ENCODE data around the gene RHOT2.

Gene RHOT2

DNA sequence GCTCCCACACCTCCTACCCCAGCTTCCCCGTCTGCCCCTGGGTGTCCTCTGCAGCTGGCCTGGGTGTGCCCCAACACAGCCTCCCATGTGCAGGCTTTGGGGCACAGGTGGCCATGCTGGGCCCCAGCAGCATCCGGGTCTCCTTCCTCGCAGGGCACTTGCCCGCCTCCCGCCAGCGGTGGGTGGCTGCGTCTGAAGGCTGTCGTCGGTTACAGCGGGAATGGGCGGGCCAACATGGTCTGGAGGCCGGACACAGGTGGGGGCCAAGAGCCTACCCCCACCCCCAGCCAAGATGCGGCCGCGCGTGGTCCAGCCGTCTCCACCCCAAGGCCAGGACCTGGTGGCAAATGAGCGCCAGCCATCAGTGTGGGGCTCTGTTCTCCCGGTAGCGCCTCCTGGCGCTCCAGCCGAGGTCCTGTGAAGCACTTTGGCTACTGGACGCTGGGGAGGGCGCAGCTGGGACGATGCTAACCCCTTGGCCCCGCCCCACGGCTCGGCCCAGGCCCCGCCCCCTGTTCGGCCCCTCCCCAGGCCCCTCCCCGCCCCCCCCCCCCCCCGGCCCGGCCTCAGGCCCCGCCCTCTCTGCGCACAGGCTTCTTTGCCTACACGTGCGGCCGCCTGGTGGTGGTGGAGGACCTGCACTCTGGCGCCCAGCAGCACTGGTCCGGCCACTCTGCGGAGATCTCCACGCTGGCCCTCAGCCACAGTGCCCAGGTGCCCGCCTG is 7.3 kb upstream of the RHOT2 start:
- Histone ChIP-seq H3K9me3 (ENCODE audit: low read length) (no peaks in the 10 kb centered on the region), H2AFZ (ENCODE audit: low read depth, low read length) (no peak overlapping the region), H3K4me3 (ENCODE audit: low read length) (no peak overlapping the region), H3K4me1 (ENCODE audit: insufficient read depth, low read length) (peaks cover 2% of the 10 kb centered on the region), H3K36me3 (ENCODE audit: insufficient read depth, low read length) (peaks cover 41% of the 10 kb centered on the region), H3K27me3 (ENCODE audit: insufficient read depth, low read length) (no peaks in the 10 kb centered on the region)

DNA sequence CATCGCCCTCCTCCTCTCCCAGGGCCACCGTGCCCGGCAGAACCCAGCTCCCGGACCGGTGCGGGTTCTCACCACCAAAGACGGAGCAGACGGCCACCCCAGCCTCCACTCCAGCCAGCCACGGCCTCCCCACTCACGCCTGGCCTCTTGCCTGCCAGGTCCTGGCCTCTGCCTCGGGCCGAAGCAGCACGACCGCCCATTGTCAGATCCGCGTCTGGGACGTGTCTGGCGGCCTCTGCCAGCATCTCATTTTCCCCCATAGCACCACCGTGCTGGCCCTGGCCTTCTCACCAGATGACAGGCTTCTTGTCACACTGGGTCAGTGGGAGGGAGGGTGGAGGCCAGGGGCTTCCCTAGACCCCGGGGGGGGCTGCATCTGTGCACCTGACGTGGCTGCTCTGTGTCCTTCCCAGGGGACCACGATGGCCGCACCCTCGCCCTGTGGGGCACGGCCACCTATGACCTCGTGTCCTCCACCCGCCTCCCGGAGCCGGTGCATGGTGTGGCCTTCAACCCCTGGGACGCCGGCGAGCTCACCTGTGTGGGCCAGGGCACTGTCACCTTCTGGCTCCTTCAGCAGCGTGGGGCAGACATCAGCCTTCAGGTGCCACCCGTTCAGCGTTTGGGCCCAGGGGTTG is 6.6 kb upstream of the RHOT2 start:
- H3K36me3 ChIP-seq (ENCODE audit: insufficient read depth, low read length), result peaks cover 41% of the 10 kb centered on the region
- H2AFZ ChIP-seq (ENCODE audit: low read depth, low read length), result no peak overlapping the region
- peaks cover 2% of the 10 kb centered on the region for H3K4me1 ChIP-seq (ENCODE audit: insufficient read depth, low read length)
- H3K4me3 ChIP-seq (ENCODE audit: low read length), result no peak overlapping the region
- H3K9me3 ChIP-seq (ENCODE audit: low read length), result no peaks in the 10 kb centered on the region
- no peaks in the 10 kb centered on the region for H3K27me3 ChIP-seq (ENCODE audit: insufficient read depth, low read length)

DNA sequence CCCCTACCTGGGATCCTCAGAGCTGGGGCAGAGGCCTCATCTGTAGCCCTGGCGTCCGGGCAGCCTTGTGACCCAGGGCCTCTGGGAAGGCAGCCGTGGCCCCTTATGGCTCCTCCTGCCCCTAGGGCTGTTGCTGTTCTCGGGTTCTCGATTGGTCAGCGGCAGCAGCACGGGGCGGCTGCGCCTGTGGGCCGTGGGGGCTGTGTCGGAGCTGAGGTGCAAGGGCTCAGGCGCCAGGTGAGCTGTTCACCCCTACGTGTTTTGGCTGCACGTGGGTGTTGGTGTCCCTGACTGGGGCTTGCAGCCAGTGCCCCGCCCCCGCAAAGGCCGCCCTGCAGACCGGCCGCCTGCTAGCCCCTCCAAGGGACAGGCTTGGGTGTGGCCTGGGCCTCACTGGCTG is 5.8 kb upstream of the RHOT2 start:
- no peaks in the 10 kb centered on the region for H3K27me3 ChIP-seq (ENCODE audit: insufficient read depth, low read length)
- no peak overlapping the region for H2AFZ ChIP-seq (ENCODE audit: low read depth, low read length)
- peaks cover 2% of the 10 kb centered on the region for H3K4me1 ChIP-seq (ENCODE audit: insufficient read depth, low read length)
- H3K36me3 ChIP-seq (ENCODE audit: insufficient read depth, low read length), result peaks cover 34% of the 10 kb centered on the region
- H3K9me3 ChIP-seq (ENCODE audit: low read length), result no peaks in the 10 kb centered on the region
- H3K4me3 ChIP-seq (ENCODE audit: low read length), result no peak overlapping the region

DNA sequence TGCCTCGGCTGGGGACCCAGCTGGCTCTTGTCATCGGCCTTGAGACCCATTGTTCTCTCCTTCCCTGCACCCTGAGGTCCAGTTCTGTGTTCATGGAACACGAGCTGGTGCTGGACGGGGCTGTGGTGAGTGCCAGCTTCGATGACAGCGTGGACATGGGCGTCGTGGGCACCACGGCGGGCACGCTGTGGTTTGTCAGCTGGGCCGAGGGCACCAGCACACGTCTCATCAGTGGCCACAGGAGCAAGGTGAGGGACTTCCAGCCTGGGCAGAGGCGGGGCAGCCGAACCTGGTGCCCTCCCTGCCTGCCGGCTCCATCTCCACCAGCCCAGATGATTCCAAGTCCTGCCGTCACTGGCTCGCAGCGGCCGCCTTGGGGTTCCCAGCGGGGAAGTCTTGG is 5.3 kb upstream of the RHOT2 start:
- H3K36me3 ChIP-seq (ENCODE audit: insufficient read depth, low read length), result peaks cover 31% of the 10 kb centered on the region
- H3K27me3 ChIP-seq (ENCODE audit: insufficient read depth, low read length), result no peaks in the 10 kb centered on the region
- no peaks in the 10 kb centered on the region for H3K9me3 ChIP-seq (ENCODE audit: low read length)
- H2AFZ ChIP-seq (ENCODE audit: low read depth, low read length), result no peak overlapping the region
- no peak overlapping the region for H3K4me3 ChIP-seq (ENCODE audit: low read length)
- H3K4me1 ChIP-seq (ENCODE audit: insufficient read depth, low read length), result peaks cover 6% of the 10 kb centered on the region

DNA sequence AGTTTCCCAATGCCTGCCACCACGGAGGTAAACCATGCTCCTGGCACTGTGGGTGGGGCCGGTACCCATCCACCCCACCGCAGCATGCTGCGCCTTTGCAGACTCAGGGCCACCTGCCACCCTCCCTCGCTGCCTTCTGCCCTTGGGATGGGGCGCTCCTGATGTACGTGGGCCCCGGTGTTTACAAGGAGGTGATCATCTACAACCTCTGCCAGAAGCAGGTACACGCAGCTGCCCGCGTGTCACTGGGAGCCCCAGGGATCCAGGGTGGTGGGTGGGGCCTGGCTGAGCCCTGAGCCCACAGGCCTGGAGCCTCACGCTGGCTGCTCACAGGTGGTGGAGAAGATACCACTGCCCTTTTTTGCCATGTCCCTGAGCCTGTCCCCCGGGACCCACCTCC is 1.4 kb upstream of the RHOT2 start:
- H3K27me3 ChIP-seq (ENCODE audit: insufficient read depth, low read length), result no peaks in the 10 kb centered on the region
- no peaks in the 10 kb centered on the region for H3K9me3 ChIP-seq (ENCODE audit: low read length)
- peaks cover 30% of the 10 kb centered on the region for H3K36me3 ChIP-seq (ENCODE audit: insufficient read depth, low read length)
- H2AFZ ChIP-seq (ENCODE audit: low read depth, low read length), result no peak overlapping the region
- H3K4me3 ChIP-seq (ENCODE audit: low read length), result no peak overlapping the region
- peaks cover 11% of the 10 kb centered on the region for H3K4me1 ChIP-seq (ENCODE audit: insufficient read depth, low read length)

DNA sequence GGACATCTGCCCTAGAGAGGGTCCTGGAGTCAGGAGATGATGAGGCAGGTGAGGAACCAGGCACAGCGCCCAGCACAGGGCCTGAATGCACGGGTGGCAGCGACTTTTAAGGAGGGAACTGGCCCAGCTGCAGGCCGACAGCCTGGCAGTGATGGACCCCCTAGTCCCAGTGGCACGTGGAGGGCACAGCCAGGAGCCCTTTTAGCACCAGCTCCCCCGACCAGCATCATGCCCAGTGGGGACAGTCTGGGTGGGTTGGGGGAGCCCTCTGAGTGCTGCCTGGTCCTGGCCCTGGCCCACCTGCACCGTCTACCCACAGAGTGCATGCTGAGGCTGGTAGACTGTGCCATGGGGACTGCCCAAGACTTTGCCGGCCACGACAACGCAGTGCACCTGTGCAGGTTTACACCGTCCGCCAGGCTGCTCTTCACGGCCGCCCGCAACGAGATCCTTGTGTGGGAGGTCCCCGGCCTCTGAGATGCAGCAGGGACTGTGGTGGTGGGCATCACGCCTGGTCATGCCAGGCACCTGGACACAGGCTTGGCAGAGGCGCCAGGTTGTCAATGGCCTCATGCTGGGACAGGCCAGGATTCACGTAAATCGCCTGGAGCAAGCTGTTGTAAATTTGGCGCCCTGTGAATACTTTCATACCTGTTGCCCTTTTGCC is 686 bp upstream of the RHOT2 start:
- no peaks in the 10 kb centered on the region for H3K27me3 ChIP-seq (ENCODE audit: insufficient read depth, low read length)
- H3K9me3 ChIP-seq (ENCODE audit: low read length), result no peaks in the 10 kb centered on the region
- H3K4me1 ChIP-seq (ENCODE audit: insufficient read depth, low read length), result peaks cover 11% of the 10 kb centered on the region
- H2AFZ ChIP-seq (ENCODE audit: low read depth, low read length), result peak overlapping the region; percentile 31
- no peak overlapping the region for H3K4me3 ChIP-seq (ENCODE audit: low read length)
- H3K36me3 ChIP-seq (ENCODE audit: insufficient read depth, low read length), result peaks cover 31% of the 10 kb centered on the region

DNA sequence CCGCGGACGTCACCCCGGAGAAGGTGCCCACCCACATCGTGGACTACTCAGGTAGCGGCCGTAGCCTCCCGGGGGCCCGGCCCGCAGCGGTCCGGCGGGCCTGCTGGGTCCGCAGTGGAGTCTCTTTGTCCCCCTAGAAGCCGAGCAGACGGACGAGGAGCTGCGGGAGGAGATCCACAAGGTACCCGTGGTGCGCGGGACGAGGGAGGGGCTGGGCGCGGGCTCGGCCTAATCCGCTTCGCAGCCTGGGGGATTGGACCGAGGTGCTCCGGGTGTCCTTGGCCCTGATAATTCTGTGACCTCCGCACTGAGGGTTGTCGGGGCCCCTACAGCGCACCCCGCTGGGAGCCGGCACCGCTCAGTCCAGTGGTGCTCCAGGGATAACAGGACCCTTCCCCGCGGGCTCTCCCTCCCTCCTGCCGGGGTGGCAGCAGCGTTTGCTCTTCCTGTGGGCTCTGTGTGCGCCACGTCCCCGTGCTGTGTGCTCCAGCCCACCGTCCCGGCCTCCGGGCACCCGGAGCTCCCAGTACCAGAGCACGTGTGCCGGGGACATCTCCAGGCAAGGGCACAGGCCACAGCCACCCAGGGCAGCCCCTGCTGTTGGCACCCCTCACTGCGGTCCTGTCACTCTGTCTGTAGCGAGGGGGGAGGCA is 713 bp downstream of the RHOT2 start:
- Histone ChIP-seq H2AFZ (ENCODE audit: low read depth, low read length) (no peak overlapping the region), H3K27me3 (ENCODE audit: insufficient read depth, low read length) (no peaks in the 10 kb centered on the region), H3K4me3 (ENCODE audit: low read length) (peak overlapping the region; percentile 92), H3K4me1 (ENCODE audit: insufficient read depth, low read length) (peaks cover 11% of the 10 kb centered on the region), H3K9me3 (ENCODE audit: low read length) (no peaks in the 10 kb centered on the region), H3K36me3 (ENCODE audit: insufficient read depth, low read length) (peaks cover 44% of the 10 kb centered on the region)

DNA sequence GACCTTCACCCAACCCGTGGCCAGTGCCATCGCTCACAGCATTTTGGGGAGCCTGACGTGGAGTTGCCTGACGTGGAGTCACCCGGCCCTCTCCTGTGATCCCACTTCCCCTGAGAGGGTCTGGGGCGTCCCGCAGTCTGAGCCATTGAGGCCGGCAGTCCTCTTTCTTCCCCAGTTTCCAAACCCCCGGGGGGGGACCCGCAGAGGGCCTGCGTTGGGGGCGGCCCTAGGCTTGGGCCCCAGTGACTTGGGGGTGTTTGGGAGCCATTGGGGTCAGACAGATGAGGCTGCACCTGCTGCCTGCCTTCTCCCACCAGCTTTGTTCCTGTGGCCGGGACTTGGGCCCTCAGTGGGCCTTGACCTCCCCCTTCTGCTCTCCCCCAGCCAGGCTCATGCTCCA is 1.7 kb downstream of the RHOT2 start:
- H3K9me3 ChIP-seq (ENCODE audit: low read length), result no peaks in the 10 kb centered on the region
- H3K27me3 ChIP-seq (ENCODE audit: insufficient read depth, low read length), result no peaks in the 10 kb centered on the region
- no peak overlapping the region for H3K4me3 ChIP-seq (ENCODE audit: low read length)
- H2AFZ ChIP-seq (ENCODE audit: low read depth, low read length), result no peak overlapping the region
- peaks cover 52% of the 10 kb centered on the region for H3K36me3 ChIP-seq (ENCODE audit: insufficient read depth, low read length)
- H3K4me1 ChIP-seq (ENCODE audit: insufficient read depth, low read length), result peaks cover 11% of the 10 kb centered on the region

DNA sequence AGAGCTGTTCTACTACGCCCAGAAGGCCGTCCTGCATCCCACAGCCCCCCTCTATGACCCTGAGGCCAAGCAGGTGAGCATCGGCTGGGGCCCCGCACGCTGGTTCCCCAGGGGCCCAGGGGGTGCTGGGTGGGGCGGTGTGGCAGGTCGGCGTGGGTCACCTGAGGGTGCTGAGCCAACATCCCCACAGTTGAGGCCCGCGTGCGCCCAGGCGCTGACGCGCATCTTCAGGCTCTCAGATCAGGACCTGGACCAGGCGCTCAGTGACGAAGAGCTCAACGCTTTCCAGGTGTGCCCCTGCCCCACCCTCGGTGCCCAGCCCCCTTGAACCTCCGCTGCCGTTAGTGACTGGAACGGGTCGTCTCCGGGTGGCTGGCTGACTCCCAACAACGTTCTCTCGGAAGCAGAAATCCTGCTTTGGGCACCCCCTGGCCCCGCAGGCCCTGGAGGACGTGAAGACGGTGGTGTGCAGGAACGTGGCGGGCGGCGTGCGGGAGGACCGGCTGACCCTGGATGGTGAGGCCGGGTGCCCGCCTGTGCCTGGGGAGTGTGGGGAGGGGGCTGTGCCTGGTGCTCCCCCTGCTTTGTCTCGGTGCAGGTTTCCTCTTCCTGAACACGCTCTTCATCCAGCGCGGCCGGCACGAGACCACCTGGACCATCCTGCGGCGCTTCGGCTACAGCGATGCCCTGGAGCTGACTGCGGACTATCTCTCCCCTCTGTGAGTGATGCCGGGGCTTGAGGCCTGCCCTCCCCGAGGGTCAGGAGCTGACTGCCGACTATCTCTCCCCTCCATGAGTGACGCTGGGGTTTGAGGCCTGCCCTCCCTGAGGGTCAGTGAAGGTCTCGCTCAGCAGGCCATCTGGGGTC is 2.8 kb downstream of the RHOT2 start:
- no peaks in the 10 kb centered on the region for H3K9me3 ChIP-seq (ENCODE audit: low read length)
- H2AFZ ChIP-seq (ENCODE audit: low read depth, low read length), result no peak overlapping the region
- H3K4me1 ChIP-seq (ENCODE audit: insufficient read depth, low read length), result peaks cover 11% of the 10 kb centered on the region
- H3K4me3 ChIP-seq (ENCODE audit: low read length), result no peak overlapping the region
- peaks cover 52% of the 10 kb centered on the region for H3K36me3 ChIP-seq (ENCODE audit: insufficient read depth, low read length)
- no peaks in the 10 kb centered on the region for H3K27me3 ChIP-seq (ENCODE audit: insufficient read depth, low read length)

DNA sequence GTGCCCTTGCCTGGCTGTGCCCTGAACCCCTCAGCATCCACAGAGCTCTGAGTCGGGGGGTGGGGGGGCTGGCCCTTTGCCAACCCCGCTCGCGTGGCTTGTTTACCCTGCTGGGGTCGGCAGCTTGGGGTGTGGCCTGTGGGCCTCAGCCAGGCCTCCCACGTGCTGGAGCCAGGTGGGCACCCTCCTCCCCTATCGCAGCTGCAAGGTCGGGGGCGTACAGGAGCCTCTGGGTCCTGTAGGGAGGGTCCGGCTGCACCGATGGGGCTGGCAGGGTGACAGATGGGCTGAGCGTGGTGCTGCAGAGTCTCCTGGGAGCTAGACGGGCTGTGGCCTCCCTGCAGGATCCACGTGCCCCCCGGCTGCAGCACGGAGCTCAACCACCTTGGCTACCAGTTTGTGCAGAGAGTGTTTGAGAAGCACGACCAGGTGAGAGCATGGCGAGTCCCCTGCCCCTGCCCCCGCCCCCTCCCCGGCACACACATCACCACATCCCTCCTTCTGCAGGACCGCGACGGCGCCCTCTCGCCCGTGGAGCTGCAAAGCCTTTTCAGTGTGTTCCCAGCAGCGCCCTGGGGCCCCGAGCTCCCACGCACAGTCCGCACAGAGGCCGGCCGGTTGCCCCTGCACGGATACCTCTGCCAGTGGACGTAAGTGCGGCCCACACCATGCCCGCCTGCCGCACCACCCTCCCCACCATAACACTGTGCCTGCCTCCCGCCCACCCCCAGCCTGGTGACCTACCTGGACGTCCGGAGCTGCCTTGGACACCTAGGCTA is 3.6 kb downstream of the RHOT2 start:
- Histone ChIP-seq H3K4me3 (ENCODE audit: low read length) (no peak overlapping the region), H3K36me3 (ENCODE audit: insufficient read depth, low read length) (peaks cover 52% of the 10 kb centered on the region)

DNA sequence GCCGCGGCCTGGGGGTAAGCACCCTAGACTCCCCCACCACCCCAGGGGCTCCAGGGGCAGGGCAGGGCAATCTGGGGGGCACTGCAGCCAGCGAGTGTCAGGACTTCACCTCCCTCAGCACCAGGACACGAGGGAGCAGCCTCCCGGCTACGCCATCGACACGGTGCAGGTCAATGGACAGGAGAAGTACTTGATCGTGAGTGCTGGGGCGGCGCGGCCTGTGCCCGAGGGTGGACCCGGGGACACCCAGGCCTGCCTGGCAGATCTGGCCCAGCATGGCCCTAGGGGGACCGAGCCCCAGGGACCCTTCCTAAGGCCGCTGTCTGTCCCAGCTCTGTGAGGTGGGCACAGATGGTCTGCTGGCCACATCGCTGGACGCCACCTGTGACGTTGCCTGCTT is 4.4 kb downstream of the RHOT2 start:
- peaks cover 10% of the 10 kb centered on the region for H3K4me1 ChIP-seq (ENCODE audit: insufficient read depth, low read length)
- H2AFZ ChIP-seq (ENCODE audit: low read depth, low read length), result no peak overlapping the region
- H3K27me3 ChIP-seq (ENCODE audit: insufficient read depth, low read length), result no peaks in the 10 kb centered on the region
- H3K4me3 ChIP-seq (ENCODE audit: low read length), result no peak overlapping the region
- no peaks in the 10 kb centered on the region for H3K9me3 ChIP-seq (ENCODE audit: low read length)
- peaks cover 52% of the 10 kb centered on the region for H3K36me3 ChIP-seq (ENCODE audit: insufficient read depth, low read length)

More for the DNA sequence above, 3.6 kb downstream of the RHOT2 start:
- Histone ChIP-seq H3K9me3 (ENCODE audit: low read length) (no peaks in the 10 kb centered on the region), H2AFZ (ENCODE audit: low read depth, low read length) (no peak overlapping the region), H3K4me1 (ENCODE audit: insufficient read depth, low read length) (peaks cover 11% of the 10 kb centered on the region), H3K27me3 (ENCODE audit: insufficient read depth, low read length) (no peaks in the 10 kb centered on the region)

DNA sequence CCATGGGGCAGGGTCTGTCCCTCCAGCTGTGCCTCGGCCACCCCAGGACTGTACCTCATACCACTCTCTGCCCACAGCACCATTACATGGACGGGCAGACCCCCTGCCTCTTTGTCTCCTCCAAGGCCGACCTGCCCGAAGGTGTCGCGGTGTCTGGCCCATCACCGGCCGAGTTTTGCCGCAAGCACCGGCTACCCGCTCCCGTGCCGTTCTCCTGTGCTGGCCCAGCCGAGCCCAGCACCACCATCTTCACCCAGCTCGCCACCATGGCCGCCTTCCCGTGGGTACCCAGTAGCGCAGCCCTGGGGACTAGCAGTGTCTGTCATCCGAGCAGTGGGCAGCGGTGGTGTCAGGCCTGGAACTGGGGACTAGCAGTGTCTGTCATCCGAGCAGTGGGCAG is 4.9 kb downstream of the RHOT2 start:
- H3K4me3 ChIP-seq (ENCODE audit: low read length), result no peak overlapping the region

More for the DNA sequence above, 4.9 kb downstream of the RHOT2 start:
- H3K36me3 ChIP-seq (ENCODE audit: insufficient read depth, low read length), result peaks cover 52% of the 10 kb centered on the region
- no peaks in the 10 kb centered on the region for H3K27me3 ChIP-seq (ENCODE audit: insufficient read depth, low read length)
- no peak overlapping the region for H2AFZ ChIP-seq (ENCODE audit: low read depth, low read length)
- no peaks in the 10 kb centered on the region for H3K9me3 ChIP-seq (ENCODE audit: low read length)
- peaks cover 8% of the 10 kb centered on the region for H3K4me1 ChIP-seq (ENCODE audit: insufficient read depth, low read length)

Measured in neuron (in vitro differentiated cells).